HG03521 (cell line): ENCODE results near the gene CNOT4.
"Not testable (repeated sequence)": the region's sequence is repeated elsewhere in the genome, so short reads cannot be mapped to it uniquely, and the experiment has no call there.

ENCODE experiments used
- ATAC-seq: cut with Tn5 transposase; IDR thresholded peaks from one replicate; pipeline ENCODE4 v1.9.1; 2021; ENCODE audit warnings: mild to moderate bottlenecking, moderate library complexity; ENCODE audit not compliant: unreplicated experiment

CNOT4 gene

GRCh38 chr7:135517060-135517459 lies 7.2 kb upstream of the CNOT4 start:
- ATAC-seq = no peak

- ATAC-seq = no peak
These were observed 5.0 kb upstream of the CNOT4 start for GRCh38 chr7:135514856-135515255.

DNA sequence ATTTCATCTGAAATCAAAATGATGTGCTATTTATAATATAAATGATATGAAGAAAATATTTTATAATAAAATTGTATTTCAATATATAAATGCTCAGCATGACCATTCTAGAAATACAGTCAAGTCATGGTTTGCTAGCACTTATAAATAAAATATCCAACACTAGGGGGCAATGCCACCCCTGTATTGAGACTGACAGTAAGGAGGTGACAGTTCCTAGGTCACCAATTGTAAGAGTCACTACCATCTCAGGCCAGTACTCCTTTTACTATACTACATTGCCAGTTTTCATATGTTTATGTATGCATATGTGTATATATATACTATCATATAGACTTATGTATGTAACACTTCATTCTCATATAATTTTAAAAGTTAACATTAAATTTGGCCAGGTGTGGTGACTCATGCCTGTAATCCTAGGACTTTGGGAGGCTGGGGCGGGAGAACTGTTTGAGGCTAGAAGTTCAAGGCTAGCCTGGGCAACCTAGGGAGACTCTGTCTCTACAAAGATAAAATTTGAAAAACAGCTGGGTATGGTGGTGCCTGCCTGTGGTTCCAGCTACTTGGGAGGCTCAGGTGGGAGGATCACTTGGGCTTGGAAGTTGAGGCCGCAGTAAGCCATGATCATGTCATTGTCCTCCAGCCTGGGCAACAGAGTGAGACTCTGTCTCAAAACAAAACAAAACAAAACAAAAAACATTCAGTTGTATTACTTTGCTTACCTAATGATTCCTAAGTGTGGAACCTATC lies 2.4 kb upstream of the CNOT4 start:
- peak; percentile 36 for ATAC-seq

DNA sequence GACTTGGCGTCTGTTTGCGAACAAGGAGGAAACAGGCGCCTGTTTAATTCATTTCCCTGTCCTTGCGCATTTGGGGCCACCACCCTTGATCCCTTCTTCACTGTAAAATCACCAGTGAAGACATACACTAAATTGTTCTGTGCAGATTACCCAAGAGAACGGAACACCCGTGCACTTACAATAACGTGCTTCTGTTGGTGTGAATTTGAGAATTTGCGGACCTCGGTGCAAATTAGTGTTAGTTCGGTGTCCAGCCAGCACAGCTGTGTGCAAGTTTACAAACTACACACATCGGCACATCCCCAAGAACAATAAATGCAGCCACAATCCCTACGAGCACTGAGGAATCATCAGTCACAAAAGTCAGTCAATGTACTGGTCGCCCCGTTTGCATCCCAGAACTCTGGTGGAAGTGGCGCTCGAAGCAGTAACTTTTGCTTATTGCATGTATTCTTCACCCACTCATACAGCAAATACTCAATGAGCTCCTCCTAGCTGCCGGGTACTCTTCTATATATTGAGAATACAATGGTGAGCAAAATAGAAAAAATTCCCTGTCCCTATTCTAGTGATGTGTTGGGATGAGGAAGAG lies 786 bp upstream of the CNOT4 start:
- ATAC-seq = no peak

- no peak for ATAC-seq
These were observed 388 bp downstream of the CNOT4 start for GRCh38 chr7:135509589-135509838.

DNA sequence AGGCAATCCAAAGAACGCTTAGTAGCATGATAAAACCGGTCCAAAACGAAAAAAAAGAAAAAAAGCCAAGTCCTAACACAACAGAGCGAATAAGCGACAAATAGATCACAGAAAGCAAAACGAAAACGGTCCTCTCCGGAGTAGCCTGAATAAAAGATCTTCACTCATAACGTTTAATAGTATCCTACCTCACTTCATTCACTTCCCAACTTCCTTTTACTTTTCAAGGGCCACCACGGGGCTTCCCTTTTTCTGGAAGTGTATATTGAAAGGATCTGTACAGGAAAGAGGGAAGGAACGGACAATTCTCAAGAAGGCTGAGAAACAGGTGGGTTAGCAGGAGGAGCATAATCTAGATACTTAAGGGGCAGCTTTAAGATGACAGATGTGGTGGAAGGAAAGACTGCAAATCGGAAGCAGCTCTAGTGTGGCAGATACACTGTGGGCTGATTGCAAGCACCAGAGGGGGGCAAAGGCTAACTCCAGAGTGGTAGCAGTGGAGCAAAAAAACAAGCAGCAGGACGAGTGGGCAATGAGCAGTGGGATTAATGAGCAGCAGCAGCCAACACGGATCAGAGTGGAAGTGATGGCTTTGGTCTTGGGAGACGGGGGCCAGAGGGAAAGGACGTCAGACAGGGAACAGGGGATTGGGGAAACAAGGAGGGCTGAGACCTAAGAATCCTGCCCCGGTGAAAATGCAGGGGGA lies 866 bp downstream of the CNOT4 start:
- no peak for ATAC-seq

DNA sequence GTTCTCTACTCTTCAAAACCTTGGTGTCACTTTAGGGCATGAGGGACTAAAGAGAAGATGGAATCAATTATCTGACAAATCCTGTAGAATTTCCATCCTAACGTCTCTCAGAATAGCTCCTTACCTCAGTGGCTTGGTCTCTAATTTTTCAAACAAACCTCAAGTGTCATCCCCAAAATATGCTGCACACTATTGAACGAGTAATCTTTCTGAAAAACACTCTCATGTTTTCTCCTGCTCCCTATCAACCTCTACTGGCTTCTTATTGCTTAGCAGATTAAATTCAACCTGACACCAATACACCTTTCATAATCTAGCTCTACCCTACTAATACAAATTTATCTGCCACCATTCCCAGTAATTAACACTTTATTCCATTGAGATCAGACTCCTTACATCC lies 8.5 kb downstream of the CNOT4 start:
- ATAC-seq = no peak

- ATAC-seq = no peak
These were observed 10.1 kb downstream of the CNOT4 start for GRCh38 chr7:135499818-135500217.

DNA sequence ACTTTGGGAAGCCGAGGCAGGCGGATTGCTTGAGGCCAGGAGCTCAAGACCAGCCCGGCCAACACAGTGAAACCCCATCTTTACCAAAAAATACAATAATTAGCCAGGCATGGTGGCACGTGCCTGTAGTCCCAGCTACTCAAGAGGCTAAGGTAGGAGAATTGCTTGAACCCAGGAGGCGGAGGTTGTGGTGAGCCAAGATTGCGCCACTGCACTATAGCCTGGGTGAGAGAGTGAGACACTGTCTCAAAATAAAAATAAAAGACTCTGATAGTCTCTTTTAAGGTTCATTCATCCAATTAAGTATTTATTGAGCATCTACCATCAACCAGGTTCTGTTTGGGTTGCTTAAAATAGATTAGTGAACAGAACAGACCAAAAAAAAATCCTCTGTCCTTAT lies 12.7 kb downstream of the CNOT4 start:
- not testable (repeated sequence) for ATAC-seq

GRCh38 chr7:135493362-135493761 lies 16.5 kb downstream of the CNOT4 start:
- ATAC-seq = no peak

DNA sequence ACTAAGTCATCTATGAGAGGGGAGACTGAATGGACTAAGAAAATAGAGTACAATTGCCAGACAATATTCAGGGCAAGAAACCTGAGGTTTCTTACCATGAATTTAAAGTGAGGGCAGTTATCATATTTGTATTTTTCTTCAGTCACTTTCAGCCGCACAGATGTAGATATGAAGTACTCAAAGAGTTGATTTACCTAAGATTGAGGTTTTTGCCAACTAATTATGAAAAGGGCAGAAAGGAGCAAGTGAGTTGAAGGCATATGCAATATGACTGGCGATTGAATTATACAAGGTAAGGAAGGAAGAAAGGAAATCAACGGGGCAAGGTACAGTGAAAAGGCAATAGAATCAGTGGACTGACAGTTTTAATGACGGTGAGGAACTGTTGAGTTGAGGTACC lies 17.8 kb downstream of the CNOT4 start:
- ATAC-seq = no peak

- ATAC-seq = no peak
These were observed 19.1 kb downstream of the CNOT4 start for GRCh38 chr7:135490783-135491182.

GRCh38 chr7:135489791-135490190 lies 20.1 kb downstream of the CNOT4 start:
- no peak for ATAC-seq

GRCh38 chr7:135486261-135486920 lies 23.5 kb downstream of the CNOT4 start:
- no peak for ATAC-seq

DNA sequence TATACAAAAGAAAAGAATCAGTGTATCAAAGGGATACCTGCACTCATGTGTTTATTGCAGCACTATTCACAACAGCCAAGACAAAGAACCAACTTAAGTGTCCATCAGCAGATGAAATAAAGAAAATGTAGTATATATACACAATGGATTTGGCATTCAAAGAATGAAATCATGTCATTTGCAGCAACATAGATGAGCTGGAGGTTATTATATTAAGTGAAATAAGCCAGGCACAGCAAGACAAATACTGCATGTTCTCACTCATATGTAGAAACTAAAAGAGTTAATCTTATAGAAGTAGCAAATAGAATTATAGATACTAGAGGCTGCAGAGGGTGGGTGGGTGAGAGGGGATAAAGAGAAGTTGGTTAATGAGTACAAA lies 28.3 kb downstream of the CNOT4 start:
- ATAC-seq = no peak

DNA sequence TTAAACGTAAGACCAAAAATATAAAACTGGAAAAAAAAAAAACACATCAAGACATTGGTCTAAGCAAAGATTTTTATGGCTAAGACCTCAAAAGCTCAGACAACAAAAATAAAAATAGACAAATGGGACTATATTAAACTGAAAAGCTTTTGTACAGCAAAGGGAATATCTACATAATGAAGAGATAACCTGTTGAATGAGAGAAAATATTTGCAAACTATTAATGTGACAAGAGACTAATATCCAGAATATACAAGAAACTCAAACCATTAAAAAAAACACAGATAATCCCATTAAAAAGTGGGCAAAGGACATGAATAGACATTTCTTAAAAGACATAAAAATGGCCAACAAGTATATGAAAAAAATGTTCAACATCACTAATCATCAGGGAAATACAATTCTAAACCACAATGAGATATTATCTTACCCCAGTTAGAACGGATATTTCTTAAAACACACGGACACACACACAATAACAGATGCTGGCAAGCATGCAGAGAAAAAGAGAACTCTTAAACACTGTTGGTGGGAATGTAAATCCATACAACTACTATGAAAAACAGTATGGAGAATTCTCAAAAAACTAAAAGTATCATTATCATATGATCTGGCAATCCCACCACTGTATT lies 28.8 kb downstream of the CNOT4 start:
- ATAC-seq = no peak

DNA sequence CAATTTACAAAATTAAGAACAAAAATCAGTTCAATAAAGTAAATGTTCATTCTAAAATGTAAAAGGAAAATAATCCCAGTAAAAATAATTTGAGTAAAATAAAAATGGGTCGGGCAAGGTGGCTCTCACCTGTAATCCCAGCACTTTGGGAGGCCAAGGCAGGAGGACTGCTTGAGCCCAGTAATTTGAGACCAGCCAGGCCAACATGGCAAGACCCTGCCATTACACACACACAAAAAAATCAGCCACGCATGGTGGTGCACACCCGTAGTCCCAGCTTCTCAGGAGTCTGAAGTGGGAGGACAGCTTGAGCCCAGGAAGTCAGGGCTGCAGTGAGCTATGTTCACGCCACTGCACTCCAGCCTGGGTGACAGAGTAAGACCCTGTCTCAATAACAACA lies 34.4 kb downstream of the CNOT4 start:
- ATAC-seq = no peak

DNA sequence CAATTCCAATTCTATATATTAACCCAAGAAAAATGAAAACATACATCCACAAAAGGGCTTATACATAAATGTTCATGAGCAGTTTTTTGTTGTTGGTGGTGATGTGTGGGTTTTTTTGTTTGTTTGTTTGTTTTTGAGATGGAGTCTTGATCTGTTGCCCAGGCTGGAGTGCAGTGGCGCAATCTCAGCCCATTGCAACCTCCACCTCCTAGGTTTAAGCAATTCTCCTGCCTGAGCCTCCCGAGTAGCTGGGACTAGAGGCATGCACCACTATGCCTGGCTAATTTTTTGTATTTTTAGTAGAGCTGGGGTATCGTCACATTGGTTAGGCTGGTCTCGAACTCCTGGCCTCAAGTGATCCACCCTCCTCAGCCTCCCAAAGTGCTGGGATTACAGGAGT lies 40.2 kb downstream of the CNOT4 start:
- not testable (repeated sequence) for ATAC-seq

- ATAC-seq = no peak
These were observed 42.6 kb downstream of the CNOT4 start for GRCh38 chr7:135467207-135467711.

GRCh38 chr7:135466442-135467206 lies 43.3 kb downstream of the CNOT4 start:
- ATAC-seq = no peak

DNA sequence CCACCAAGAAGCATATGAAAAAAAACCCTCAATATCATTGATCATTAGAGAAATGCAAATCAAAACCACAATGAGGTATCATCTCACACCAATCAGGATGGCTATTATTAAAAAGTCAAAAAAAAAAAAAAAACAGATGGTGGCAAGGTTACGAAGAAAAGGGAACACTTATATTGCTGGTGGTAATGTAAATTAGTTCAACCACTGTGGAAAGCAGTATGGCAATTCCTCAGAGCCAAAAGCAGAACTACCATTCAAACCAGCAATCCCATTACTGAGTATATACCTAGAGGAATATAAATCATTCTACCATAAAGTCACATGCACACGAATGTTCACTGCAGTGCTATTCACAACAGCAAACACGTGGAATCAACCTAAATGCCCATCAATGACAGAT lies 46.0 kb downstream of the CNOT4 start:
- ATAC-seq = no peak
